NCI-H510A (cell line): Measurements from ENCODE around the gene LAMA5.

ENCODE experiments used
- DNase-seq: peaks from one replicate; lab custom pipeline; 2025; lab: John Stamatoyannopoulos, UW

The LAMA5 gene

DNA sequence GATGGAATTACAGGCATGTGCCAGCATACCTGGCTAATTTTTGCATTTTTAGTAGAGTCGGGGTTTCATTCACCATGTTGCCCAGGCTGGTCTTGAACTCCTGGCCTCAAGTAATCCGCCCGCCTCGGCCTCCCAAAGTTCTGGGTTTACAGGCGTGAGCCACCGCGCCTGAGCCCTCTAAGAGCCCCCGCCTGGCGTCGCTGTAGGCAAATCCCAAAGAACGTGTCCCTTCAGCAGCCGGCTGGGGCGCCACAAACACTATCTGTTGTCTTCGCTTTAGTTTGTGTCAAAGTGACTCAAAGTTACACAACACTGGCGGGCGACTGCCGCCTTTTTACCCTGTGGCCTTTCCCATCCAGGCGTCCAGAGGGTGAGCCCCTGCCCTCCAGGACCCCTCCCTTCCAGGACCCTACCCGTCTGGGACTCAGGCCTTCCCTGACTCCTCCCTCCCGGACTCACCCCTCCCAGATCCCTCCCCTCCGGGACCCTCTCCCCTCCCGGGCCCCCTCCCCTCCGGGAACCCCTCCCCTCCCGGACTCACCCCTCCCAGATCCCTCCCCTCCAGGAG is 65.3 kb downstream of the LAMA5 start:
- peak; percentile 89 for DNase-seq

DNA sequence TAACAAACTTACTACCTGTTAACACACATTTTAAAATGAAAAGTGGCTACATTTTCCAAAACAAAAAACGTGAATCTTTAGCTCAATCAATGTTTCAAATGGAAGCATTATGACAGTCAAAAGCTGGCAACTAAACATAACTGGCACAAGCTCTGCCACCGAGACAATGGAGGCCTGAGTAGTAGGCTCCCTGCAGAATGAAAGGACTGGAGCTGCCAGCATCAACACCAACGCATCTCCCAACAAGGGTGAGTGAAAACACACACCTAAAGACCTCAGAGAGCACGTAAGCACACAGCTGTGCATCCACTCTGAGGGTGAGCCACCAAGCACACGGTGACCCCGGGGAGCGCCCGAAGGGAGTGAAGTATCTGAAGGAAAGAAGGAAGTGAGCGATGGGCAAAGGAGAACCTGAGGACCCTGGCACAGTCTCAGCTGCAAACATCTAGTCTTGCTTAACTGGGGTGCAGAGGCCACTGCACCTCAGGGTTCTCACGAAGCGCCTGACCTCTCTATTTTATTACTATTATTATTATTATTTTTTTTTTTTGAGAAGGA is 65.9 kb downstream of the LAMA5 start:
- DNase-seq, result no peak

DNA sequence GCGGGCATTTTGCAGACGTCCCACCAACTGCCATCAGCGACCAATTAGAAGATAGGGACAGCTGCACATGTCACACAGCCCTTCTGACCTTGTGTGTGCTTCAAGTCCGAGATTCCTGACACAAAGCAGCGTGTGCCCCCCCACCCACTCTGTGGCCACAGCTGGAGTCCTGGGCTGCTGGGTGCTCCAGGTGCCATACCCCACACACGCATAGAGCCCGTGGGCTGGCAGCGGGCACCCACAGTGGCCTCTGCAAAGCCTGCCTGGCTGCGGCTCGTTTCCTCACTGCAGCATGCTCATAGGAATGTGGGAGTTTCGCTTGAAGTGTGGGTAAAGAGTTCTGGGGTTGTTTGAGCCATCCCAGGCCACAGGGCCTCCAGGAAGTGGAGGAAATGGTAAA is 66.8 kb downstream of the LAMA5 start:
- no peak for DNase-seq

DNA sequence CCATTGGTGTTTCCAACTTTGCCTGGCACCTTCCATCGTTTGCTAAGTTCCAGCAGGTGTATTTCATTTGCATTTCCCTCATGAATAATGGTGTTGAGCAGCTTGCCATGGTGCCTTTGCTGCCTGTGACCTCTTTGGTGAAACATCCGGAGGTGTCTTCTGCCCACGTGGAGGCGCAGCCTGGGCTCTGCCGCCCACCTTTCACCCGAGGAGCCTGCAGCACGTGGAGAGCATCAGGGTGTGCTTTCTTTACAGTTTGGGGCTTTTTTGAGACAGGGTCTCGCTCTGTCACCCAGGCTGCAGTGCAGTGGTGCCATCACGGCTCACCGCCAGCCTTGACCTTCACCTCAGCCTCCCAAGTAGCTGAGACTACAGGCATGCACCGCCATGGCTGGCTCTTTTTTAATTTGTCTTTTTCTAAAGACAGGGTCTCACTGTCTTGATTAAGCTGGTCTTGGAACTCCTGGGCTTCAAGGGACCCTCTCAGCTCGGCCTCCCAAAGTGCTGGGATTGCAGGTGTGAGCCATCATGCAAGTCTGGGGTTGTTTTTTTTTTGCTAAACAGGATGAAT is 67.4 kb downstream of the LAMA5 start:
- no peak for DNase-seq

DNA sequence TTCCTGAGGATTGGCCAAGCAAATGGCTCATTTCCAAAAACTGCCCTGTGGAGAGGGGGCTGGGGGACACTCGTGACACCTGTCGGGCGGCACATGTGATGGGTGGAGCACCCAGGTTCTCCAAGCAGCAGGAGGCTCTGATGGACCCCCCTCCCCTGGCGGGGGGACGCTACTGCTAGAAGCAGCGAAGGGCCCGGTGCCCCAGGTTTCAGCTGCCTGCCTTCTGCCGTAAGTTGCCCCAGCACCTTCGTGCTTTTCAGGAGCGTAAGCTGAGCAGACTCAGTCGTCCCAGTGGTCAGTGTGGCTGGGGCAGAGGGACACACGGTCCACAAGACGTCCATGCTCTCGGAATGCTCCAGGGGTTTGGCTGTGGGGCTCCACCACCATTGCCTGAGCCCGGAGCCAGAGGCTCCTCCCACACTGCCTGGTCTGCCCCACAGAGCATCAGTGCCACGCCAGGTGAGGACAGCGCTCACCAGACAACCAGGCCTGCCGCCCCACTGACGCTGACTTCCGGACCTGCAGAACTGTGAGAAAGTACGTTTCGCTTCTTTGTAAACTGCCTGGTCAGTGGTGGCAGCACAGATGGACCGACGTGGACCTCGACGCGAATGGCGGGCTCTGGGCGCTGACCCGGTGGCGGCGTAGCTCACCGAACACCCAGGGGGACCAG is 68.4 kb downstream of the LAMA5 start:
- no peak for DNase-seq

DNA sequence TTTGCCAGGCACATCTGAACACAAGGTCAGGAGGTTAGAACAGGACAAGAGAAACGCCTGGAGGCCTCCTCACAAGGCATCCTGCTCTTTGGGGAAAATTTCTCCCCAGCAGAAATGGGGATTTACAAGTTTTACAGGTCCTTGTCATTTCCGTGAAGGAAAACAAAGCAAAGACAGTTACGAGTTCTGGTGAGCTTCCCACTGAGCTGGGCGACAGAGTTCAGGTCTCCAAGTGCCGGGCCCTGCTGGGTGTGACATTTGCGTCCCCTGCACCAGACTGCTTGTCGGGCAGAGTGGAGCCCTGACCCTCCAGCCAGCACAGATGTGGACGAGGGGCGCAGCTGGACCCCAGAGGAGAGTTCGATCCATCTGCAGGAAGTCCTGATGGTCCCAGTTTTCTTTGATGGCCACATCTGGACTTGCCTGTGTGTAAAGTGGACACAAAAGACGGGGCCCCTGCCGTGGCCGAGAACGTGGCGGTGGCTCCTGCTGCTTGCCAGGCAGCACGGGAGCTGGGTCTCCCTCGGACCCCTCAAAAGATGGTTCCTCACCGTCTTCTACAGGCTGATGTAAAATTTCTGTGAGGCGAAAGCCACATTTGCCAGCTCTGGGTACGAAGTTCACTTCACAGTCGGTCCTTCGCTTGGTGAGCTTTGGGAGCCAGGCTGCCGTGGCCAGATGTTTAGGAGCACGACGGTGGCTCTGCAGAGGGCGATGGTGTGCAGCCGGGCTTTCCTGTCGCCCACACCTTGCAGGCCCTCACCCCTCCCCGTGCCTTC is 69.5 kb downstream of the LAMA5 start:
- no peak for DNase-seq

DNA sequence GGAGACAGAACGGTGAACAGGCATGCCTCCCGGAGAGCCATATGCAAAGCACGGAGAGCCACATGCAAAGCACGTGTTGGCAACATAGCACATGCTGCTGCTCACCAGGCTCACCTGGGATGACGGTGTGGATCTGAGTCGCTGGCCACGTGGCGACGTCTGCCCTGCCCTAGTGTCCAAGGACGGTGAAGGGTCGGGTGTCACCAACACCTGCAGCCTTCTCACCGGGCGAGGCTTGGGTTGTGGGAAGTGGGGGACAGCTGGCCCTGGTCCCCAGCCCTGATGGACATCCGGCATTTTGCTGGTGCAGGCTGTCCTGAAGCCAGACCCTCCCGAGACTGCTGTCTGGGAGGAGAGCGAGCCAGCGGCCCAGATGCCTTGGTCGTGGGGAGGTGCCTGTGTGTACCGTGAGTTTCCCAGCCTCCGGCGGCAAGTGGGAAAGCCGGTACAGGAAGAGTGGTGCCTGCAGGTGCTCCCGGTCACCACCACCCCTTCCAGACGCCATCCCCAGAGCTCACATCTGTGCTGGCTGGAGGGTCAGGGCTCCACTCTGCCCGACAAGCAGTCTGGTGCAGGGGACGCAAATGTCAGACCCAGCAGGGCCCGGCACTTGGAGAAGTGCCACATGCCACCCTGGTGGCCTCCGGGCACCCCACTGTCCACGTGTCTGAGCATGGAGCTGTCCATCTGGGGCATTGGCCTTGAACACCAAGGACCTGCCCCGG is 70.2 kb downstream of the LAMA5 start:
- DNase-seq, result no peak

DNA sequence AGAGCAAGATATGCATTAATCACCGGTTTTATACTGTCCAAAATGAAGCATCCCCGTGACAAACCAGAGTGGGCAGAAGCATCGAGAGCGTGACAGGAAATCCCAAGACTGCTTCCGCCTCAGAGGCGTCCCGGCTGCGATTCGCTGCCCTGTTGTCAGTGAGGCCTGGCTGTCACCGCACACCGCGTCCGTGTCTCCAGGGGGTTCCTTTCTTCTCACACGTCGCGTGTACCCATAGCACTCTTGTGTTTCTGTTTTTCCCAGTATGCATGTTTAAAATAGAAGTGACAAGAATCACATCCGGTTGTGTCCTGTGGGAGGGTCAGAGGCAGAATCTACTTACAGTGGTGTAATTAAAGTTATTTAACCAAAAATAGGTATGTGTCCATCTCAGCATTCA is 72.6 kb downstream of the LAMA5 start:
- no peak for DNase-seq

DNA sequence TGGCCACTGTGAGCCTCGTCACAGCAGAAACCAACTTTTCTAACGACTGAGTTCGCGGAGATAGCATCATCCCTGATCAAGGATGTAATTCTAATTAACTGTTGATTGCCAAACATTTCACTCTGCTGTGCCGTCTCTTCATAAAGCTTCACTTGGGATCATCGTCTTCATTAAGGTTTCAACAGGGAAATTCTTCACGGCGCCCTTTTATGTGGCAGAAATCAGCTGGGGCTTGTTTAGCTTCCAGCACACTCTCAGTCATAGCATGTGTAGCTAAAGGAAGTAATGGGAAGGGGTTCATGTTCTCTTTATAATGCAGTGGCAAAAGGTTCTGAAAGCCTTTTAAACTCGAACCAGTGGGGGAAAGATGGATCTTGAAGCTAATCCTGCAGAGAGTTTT is 73.2 kb downstream of the LAMA5 start:
- no peak for DNase-seq

DNA sequence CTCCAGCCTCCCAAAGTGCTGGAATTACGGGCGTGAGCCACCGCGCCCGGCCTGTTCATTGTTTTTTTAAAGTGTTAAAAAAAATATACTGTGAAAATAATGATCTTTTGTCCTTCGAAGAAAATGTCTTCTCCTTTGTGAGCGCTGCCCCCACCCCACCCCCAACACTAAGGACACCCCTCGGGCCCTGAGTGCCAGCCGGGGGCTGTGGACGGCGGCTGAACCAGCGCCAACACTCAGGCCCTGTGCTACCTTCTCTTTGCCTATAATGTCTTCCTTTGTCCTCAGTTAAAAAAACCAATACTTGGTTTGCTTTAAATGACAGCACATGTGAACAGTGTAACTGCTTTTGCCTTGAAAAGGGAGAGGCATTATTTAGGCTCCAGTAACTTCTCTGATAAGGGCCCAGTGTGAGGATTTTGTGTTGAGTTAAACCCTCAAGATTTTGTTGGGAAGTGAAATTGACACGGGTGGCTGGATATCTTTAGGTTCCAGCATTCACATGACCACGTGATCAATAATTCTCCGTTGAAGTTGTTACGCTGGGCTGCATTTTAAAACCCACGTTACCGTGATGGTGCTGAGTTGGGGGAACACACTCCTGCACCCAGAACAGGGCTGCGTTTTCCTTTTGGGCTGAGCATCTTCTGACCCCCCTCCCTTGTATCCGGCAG is 73.9 kb downstream of the LAMA5 start:
- DNase-seq, result no peak

DNA sequence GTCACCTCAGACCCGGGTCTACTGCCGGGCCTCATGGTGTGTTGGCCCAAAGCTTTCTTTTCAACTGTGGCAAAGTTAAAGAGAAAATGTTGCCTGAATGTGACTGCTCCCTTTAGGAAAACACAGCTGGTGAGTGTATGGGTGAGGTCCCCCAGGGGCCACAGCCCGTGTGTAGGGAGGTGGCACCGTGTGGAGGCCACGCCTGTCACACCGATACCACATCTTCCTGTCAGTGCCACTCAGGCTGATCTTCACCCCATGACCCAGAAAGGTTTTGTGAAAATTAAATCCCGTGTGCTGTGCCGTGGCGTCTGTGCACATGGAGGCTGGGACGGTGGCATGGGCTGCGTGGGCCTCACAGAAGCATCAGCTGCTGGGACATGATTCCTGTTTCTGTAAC is 75.0 kb downstream of the LAMA5 start:
- no peak for DNase-seq

DNA sequence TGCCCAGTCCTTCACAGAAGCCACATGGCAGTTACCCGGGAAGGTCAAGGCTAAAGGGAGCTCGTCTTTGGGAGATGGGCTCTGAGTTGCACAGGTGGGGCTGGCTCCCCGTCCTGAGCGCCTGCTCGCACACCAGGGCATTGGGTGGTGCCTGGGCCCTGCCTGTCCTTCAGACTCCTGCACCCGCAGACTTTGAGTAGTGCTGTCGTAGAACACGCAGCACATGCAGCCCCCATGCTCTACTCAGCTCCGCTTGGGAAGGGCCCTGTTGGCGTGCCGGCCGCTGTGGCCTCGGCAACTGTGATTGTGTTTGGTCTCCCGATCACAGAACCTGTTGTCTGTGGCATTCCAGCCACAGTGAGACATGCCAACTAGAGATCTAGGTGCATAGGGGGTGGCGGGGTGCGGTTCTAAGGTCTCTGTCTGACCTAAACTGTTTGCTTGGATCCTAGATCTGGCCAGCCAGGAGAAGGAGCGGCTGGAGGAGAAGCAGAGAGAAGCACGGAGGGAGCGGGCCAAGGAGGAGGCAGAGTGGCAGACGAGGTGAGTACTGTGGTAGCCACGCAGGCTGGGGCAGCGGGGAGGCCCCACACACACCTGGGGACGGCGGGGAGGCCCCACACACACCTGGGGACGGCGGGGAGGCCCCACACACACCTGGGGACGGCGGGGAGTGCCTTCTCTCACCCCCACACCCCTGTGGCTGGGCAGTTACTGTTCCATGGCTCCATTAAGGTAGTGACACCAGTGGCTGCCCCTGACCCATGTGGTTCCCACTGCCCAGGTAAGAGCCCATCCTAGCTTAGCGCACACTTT is 75.7 kb downstream of the LAMA5 start:
- DNase-seq, result no peak

DNA sequence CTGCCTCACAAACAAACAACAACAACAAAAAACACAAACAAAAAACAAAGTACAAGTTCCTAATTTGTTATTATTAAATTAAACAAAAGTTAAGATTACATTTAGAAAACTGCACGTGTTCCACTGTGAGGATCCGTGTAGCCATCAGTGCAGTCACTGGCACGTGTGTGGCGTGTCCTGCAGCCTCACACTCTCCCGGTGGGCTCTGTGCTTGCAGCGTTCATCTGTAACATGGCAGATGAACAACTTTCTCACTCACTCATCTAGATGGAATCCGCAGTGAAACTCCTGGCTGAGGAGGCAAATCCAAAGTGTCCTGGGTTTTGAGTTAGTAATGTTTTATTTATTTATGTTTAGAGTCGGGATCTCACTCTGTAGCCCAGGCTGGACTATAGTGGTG is 77.2 kb downstream of the LAMA5 start:
- no peak for DNase-seq

DNA sequence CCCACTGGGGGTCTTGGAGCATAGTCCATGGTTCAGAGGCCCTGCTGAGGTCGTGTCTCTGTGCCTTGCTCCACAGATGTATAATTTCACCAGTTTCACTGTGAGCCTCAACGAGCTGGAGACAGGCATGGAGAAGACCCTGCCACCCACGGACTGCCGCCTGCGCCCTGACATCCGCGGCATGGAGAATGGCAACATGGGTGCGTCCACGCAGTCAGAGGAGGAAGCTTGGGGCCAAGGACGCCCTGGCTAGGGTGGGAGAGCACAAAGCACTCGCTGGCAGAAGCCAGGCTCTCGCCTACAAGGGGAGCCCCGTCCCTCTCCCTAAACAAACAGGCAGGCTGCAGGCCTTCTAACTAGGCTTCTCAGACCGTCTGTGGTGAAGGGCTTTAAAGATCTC is 78.0 kb downstream of the LAMA5 start:
- no peak for DNase-seq

DNA sequence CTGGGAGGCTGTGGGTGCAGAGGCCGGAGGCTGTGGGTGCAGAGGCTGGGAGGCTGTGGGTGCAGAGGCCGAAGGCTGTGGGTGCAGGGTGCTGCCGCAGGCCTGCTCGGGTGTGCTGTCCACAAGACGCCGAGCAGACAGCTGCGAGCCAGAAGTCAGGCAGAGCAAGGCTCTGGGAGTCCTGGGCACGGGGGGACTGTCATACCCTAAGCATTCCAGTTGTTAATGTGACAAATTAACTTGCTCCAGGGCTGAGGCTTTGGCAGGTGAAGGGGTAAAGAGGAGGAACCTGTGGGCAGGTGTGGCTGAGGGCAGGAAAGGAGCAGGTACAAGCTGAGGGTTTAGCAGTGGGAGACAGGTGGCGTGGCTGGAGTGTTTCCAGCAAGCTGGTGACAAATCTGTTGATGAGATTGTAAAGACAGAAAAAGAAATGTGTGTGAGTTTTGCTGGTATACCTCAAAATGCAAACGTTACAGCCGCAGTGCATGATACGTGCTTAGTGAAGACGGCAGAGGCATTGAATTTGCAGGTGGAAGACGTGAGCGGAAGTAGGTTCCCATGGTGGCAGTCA is 78.5 kb downstream of the LAMA5 start:
- no peak for DNase-seq

DNA sequence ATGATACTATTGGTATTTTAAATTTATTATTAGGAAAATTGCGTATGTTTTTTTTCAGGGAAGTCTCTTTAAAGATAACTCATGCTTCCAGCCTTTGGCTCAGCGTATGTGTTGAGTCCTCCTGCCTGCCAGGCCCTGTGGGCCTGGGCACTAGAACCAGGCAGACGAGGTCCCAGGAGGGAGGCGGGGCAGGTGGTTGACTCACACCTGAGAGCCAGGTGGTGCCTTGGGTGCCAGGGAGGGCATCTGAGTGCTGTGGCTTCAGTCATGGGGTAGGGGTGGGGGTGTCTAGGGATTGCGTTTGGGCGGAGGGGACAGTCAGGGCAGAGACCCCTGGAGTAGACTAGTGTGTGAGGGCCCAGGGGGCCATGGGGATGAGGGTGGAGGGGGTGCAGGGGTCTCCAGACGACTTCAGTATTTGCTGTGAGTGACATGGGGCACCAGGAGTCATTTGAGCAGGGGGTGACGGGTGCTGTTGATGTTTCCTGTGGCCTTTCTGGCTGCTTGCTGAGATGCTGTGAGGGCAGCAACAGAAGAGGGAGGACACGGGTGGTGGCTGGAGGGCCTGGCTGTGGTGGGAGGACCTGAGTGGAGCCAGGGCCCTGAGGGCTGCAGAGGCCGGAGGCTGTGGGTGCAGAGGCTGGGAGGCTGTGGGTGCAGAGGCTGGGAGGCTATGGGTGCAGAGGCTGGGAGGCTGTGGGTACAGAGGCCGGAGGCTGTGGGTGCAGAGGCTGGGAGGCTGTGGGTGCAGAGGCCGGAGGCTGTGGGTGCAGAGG is 79.2 kb downstream of the LAMA5 start:
- no peak for DNase-seq

DNA sequence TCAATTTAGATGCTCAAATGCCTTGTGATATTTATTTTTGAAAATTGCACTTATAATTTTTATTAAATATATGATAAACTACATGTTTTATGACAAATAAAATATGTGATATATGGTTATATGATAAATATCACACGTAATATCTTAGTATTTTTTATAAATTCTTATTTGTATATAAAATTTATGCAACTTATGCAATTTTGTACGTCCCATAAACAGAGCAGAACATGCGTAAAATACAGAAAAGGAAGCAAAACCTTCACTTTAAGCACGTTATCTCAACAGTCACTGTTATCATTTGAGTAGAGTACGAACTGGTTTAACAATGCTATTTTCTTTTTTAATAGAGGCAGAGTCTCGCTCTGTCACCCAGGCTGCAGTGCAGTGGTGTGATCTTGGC is 80.0 kb downstream of the LAMA5 start:
- DNase-seq, result no peak

DNA sequence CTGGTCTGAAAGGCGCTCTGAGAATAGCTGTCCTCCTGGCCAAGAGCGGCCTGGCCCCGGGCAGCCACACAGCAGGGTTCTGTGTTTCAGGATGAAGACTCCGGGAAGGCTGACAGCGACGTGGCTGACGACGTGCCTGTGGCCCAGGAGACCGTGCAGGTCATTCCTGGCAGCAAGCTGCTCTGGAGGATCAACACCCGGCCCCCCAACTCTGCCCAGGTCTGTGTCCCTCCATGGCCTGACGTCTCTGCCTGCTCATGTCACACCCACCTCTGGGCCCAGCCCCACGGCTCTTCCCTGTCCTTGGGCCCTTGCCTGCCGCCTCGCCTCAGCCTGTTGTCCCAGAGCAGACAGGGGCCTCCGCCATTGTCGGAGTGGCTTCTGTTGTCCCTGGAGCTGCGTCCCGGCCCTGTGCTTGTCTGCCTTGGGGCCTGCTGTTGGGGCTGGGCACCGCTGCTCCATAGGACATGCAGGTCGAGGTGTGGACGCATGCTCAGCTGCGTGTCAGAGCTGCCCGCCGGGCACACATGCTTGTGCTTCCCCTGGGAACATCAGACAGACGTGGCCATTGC is 80.5 kb downstream of the LAMA5 start:
- DNase-seq, result no peak

DNA sequence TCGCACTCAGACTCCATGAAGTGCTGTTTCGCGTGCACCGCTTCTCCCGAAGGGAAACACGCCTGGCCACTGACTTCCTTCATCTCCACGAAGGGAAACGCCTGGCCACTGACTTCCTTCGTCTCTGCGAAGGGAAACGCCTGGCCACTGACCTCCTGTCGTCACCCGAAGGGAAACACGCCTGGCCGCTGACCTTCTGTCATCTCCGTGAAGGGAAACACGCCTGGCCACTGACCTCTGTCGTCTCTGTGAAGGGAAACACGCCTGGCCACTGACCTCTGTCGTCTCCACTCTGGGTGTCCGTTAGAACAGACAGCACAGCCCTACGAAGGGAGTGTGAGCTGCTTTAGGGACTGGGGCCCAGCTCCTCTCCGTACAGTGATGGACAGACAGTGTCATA is 81.4 kb downstream of the LAMA5 start:
- DNase-seq, result no peak
